H1 (cell line): ENCODE results near the gene ZNF575. TPM values are rescaled to one million over a fixed set of nuclear protein-coding genes. Genes with fewer than 3 reads are reported as not detected.

Experiments used
- BCL11A ChIP-seq, 2 experiments: IDR thresholded peaks; one replicate each; pipeline ENCODE4 v1.6.1; 2011; ENCODE audit warnings: low read depth in 2 of 2, low read length in 2 of 2, mild to moderate bottlenecking in 2 of 2
- YY1 ChIP-seq: IDR thresholded peaks from 2 replicates; pipeline ENCODE4 v1.6.1; 2011; ENCODE audit warnings: low read depth, mild to moderate bottlenecking, low read length
- polyA plus RNA-seq, 7 experiments: library from polyadenylated mRNA; depleted of rRNA in 3 of 7; stranded (reverse) in 5 of 7; unstranded in 2 of 7; fragments of >200 nt in 5 of 7; fragments of 200-250 nt in 2 of 7; gene quantifications; 1 replicate in 5 of 7; 2 replicates in 1 of 7; 4 replicates in 1 of 7; pipeline versions ENCODE4 v1.2.1 to v1.2.3, GENCODE V29; 2011 to 2013; ENCODE audit warnings: missing spikeins in 2 of 7, mixed read lengths in 2 of 7
- total RNA-seq: library from RNA; stranded (reverse); fragmentation: NEBNext Ultra II Directional; extraction: Animal tissue kit (Norgen Biotek cat#: 25700); gene quantifications from 2 replicates; pipeline ENCODE4 v1.2.1, GENCODE V29; 2021

Gene ZNF575
- total and polyA plus RNA-seq, 2 of the 8 experiments (the other 6 are each of a cell fraction or from before 2014, with no cell fraction given): 0.05 TPM; not detected in 1

GRCh38 chr19:43503501-43504425 lies 29.2 kb upstream of the ZNF575 start (continued):
- TF ChIP-seq YY1 (0 out of 2 replicates have a peak, but pooled peaks have one; percentile 21), BCL11A (IDR thresholded peaks at IDR 0.05; ENCODE audit: low read depth in 2 of 2, low read length in 2 of 2) (no peak)
